Gastroesophageal sphincter (tissue), 4 donors: ENCODE results near the gene SCFD2. TPM values are rescaled to one million over a fixed set of nuclear protein-coding genes. Genes with fewer than 3 reads are reported as not detected.

Experiments
- ATAC-seq: fragments of 150-250 bp; one replicate; pipeline ENCODE4 v1.9.1; 2016; ENCODE audit warnings: mild to moderate bottlenecking, moderate library complexity
- H3K27ac ChIP-seq, 4 donors: fragments of 200-600 bp; sonication (generic) in 3 of 4; 1 replicate in 3 of 4; 2 replicates in 1 of 4; pipeline ENCODE4 v1.5.1; 2016 to 2019
- H3K27me3 ChIP-seq: fragments of 200-600 bp; sonication (generic); one replicate; pipeline ENCODE4 v1.5.1; 2019
- H3K36me3 ChIP-seq, 2 donors: fragments of 200-600 bp; sonication (generic); one replicate each; pipeline ENCODE4 v1.5.1; 2019; ENCODE audit warnings: control low read depth in 1 of 2
- H3K4me1 ChIP-seq, 3 donors: fragments of 200-600 bp; sonication (generic); 1 replicate in 2 of 3; 2 replicates in 1 of 3; pipeline ENCODE4 v1.5.1; 2016 to 2019; ENCODE audit warnings: control low read depth in 2 of 3
- H3K4me3 ChIP-seq, 2 donors: fragments of 200-600 bp; sonication (generic); one replicate each; pipeline ENCODE4 v1.5.1; 2019; ENCODE audit warnings: mild to moderate bottlenecking in 1 of 2, moderate library complexity in 1 of 2
- H3K9me3 ChIP-seq, 3 donors: fragments of 200-600 bp; sonication (generic); one replicate each; pipeline ENCODE4 v1.5.1; 2017 to 2019; ENCODE audit warnings: control low read depth in 2 of 3
- EP300 ChIP-seq: sonication (generic); formaldehyde crosslinking; IDR thresholded peaks from one replicate; pipeline ENCODE4 v1.6.1; 2017; ENCODE audit warnings: antibody characterized with exemption, mild to moderate bottlenecking
- POLR2A ChIP-seq, 2 donors: fragments of 450-650 bp; IDR thresholded peaks; one replicate each; pipeline ENCODE4 v1.6.1; 2017; ENCODE audit warnings: antibody characterized with exemption in 2 of 2, mild to moderate bottlenecking in 2 of 2, moderate library complexity in 1 of 2
- POLR2AphosphoS5 ChIP-seq: sonication (generic); formaldehyde crosslinking; IDR thresholded peaks from one replicate; pipeline ENCODE4 v1.6.1; 2017; ENCODE audit warnings: antibody characterized with exemption
- WGBS, 2 donors: methylation state at CpG; one replicate each; pipeline ENCODE4 v1.1.5; 2018; ENCODE audit warnings: low coverage in 1 of 2; 5-methylcytosine and 5-hydroxymethylcytosine counted together
- total RNA-seq, 4 donors: library from RNA; depleted of rRNA; stranded (reverse); fragments of >200 nt; gene quantifications; one replicate each; pipeline ENCODE4 v1.1.0, GENCODE V29; 2016
- TF ChIP-seq, protein P1 (sequence below), 4 experiments: fragments of 200-600 bp in 2 of 4; fragments of 450-650 bp in 2 of 4; sonication (generic) in 1 of 4; IDR thresholded peaks; one replicate each; pipeline ENCODE4 v1.5.1; 2017 to 2019; ENCODE audit warnings: antibody characterized with exemption in 4 of 4, mild to moderate bottlenecking in 2 of 4, moderate library complexity in 2 of 4

Gene SCFD2
- total RNA-seq, 4 donors from 2014 or later, result 8.9 to 17.6 (median 14.6) TPM

DNA sequence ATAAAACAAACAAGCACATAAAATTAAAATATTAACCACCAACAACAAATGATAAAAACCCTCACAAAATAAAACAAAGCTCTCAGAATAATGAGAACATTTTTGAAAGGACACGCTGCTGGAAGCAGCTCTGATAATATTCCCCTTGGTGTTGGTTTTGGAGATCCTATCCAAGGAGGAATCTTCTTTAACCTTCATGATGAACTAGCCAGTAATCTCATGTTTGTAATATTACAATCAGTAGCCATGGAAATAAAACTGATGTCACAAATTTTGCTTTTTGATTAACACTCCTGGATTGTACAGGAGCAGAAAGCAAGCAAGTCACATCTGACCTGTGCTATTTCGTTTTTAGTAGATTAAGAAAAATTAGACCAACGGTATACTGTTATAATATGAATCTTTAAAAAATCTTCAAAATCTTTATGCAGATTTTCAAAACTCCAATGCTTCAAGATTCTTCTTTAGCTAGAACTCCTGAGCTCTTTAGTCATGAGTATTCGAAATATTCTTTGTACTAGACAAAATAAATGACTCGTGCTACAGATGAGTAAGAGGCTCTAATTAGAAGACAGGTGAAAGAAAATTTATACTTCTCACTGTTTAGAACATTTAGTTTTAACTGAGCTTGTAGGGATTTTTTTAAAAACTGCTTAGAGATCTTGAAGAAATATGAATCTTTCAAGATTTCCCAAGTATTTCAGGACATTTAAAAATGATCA, 349.6 kb downstream of the SCFD2 start:
- H3K4me1 ChIP-seq, result peaks cover 0 to 35% (median 6%) of the 10 kb centered on the region in 3 donors
- no peak for ATAC-seq
- WGBS, 2 donors, result 52 to 62% methylated on average over 5 of the region's 5 CpGs

DNA sequence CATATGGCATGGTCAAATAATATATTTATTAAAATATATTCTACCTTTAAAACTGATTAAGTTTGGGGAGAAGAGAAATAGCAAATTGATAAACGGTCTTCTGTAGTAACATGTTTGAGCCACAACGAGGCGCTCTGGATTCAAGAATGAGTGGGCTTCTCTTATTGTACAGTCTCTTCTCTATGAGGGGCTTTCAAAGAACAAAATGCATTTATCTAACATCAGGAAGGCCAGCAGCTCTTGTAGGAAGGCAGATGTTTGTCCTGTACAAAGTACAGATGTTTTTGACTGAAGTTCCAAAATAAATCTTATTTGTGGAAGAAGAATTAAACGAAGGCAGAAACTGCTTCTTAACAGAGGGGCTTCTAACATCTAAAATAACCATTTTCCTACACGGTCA, 350.2 kb downstream of the SCFD2 start:
- TF ChIP-seq, protein P1, sequence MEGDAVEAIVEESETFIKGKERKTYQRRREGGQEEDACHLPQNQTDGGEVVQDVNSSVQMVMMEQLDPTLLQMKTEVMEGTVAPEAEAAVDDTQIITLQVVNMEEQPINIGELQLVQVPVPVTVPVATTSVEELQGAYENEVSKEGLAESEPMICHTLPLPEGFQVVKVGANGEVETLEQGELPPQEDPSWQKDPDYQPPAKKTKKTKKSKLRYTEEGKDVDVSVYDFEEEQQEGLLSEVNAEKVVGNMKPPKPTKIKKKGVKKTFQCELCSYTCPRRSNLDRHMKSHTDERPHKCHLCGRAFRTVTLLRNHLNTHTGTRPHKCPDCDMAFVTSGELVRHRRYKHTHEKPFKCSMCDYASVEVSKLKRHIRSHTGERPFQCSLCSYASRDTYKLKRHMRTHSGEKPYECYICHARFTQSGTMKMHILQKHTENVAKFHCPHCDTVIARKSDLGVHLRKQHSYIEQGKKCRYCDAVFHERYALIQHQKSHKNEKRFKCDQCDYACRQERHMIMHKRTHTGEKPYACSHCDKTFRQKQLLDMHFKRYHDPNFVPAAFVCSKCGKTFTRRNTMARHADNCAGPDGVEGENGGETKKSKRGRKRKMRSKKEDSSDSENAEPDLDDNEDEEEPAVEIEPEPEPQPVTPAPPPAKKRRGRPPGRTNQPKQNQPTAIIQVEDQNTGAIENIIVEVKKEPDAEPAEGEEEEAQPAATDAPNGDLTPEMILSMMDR (IDR thresholded peaks at IDR 0.05), result peak; percentile 27 to 57 (median 52)
- no peak for TF ChIP-seq POLR2A (IDR thresholded peaks at IDR 0.05)
- TF ChIP-seq POLR2AphosphoS5, result no peak
- Histone ChIP-seq H3K27ac (peak overlapping the region in 1 of 4 donors; percentile 38), H3K4me3 (no peak overlapping the region), H3K27me3 (no peaks in the 10 kb centered on the region), H3K36me3 (no peaks in the 10 kb centered on the region), H3K4me1 (peaks cover 0 to 40% (median 6%) of the 10 kb centered on the region in 3 donors), H3K9me3 (no peaks in the 10 kb centered on the region)
- no peak for ATAC-seq
- 32 to 50% methylated on average over 4 to 5 of the region's 5 CpGs for WGBS, 2 donors

More for the DNA sequence above, 349.6 kb downstream of the SCFD2 start:
- Histone ChIP-seq H3K27me3 (no peaks in the 10 kb centered on the region), H3K27ac (peak overlapping the region in 1 of 4 donors; percentile 38), H3K9me3 (no peaks in the 10 kb centered on the region), H3K36me3 (no peaks in the 10 kb centered on the region), H3K4me3 (no peak overlapping the region)
- no peak for TF ChIP-seq POLR2A (IDR thresholded peaks at IDR 0.05)
- TF ChIP-seq, protein P1 (IDR thresholded peaks at IDR 0.05), result no peak

DNA sequence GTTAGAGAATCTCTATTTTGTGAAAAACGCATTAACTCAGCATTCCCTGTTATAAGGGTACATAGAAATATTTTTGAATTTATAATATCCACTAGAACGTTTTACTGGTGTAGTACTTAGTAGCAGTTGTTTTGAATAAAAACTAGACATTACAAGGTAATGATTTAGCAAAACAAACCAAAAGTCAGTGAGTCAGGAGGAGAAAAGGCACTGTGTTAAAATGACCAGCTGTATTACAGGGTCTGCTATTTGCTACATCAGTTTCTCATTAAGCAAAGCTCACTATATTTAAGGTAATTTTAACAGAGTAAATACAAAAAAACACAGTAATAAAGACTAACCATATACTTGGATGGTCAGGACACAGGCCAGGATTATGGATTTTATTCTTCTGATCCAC, 351.0 kb downstream of the SCFD2 start:
- Histone ChIP-seq H3K4me3 (no peak overlapping the region), H3K27me3 (no peaks in the 10 kb centered on the region), H3K4me1 (peaks cover 0 to 45% (median 9%) of the 10 kb centered on the region in 3 donors), H3K36me3 (no peaks in the 10 kb centered on the region), H3K9me3 (no peaks in the 10 kb centered on the region), H3K27ac (no peak overlapping the region)
- ATAC-seq, result no peak
- 63 to 68% methylated on average over 2 of the region's 2 CpGs for WGBS, 2 donors
- TF ChIP-seq POLR2A (IDR thresholded peaks at IDR 0.05) (no peak), POLR2AphosphoS5 (no peak), EP300 (no peak)
- TF ChIP-seq, protein P1 (IDR thresholded peaks at IDR 0.05), result no peak

DNA sequence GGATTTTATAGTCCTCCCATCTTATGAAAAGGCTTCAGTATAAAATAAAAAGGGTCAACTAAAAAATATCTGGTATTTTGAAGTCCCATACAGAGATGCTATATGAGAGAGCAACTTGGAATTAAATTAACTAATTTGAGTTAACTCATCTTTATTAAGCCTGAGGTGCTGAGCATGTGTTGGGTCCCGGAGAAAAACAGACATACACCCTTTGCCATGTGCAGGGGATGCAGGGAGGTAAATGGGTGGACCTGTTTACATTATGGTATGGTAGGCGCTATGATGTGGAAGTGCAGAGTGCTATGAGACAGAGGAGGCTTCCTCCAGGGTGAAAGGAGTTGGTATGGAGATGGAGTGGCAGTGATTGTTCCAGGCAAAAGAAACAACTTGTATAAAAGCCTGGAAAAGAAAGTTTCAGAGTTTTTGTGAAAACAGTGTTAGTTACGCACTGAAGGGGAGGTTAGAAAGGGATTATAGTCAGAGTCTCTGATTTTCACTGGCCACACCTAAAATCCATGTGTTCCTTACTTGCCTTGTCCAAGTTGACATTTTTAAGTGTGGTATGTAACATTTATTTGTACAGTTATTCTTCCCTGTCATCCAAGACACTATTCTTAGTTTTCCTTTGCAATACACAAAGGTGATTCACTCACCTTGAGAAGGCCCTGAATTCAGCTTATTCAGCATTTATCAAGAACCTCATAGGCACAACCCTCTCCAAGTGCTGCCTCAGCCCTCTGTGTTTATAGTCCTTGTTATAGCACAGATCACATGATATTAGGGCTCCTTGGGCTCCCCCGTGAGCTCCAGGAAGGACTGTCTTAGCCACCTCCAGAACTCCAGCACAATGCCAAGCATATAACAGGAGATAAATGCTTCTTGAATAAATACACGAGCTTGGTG, 351.7 kb downstream of the SCFD2 start:
- 79% methylated on average over 4 of the region's 5 CpGs for WGBS, 2 donors
- Histone ChIP-seq H3K4me3 (no peak overlapping the region), H3K9me3 (no peaks in the 10 kb centered on the region), H3K27me3 (no peaks in the 10 kb centered on the region), H3K36me3 (no peaks in the 10 kb centered on the region), H3K4me1 (peaks cover 0 to 43% (median 9%) of the 10 kb centered on the region in 3 donors), H3K27ac (no peak overlapping the region)
- no peak for TF ChIP-seq EP300
- TF ChIP-seq, protein P1 (IDR thresholded peaks at IDR 0.05), result no peak
- TF ChIP-seq POLR2A (IDR thresholded peaks at IDR 0.05), result no peak
- TF ChIP-seq POLR2AphosphoS5, result no peak
- no peak for ATAC-seq
